H54 (cell line): ENCODE results near the gene SH3BP2.

Experiments
- DNase-seq: peaks from one replicate; pipeline ENCODE4 v3.0.0; 2011; ENCODE audit warnings: low spot score, mixed read lengths; ENCODE audit not compliant: insufficient read length
- FAIRE-seq: peaks from 3 replicates; lab custom pipeline; 2011; peaks lifted over from hg19 to GRCh38; lab: Jason Lieb, UNC
- POLR2A ChIP-seq: IDR thresholded peaks from 2 replicates; pipeline ENCODE4 v1.6.1; 2011; ENCODE audit warnings: low read depth, mild to moderate bottlenecking, low read length

Gene SH3BP2

GRCh38 chr4:2857349-2857927 lies 64.6 kb downstream of the SH3BP2 start:
- TF ChIP-seq POLR2A: no peak
- FAIRE-seq (no peak), DNase-seq (no peak)

- DNase-seq (no peak), FAIRE-seq (no peak)
Observed at GRCh38 chr4:2858451-2859217, 65.7 kb downstream of the SH3BP2 start.

GRCh38 chr4:2859514-2859913 lies 66.6 kb downstream of the SH3BP2 start:
- DNase-seq (no peak), FAIRE-seq (no peak)
- no peak for TF ChIP-seq POLR2A

More at GRCh38 chr4:2858451-2859217, 65.7 kb downstream of the SH3BP2 start:
- TF ChIP-seq POLR2A: no peak

- no peak for TF ChIP-seq POLR2A
- FAIRE-seq: no peak
Observed at GRCh38 chr4:2860391-2861348, 67.8 kb downstream of the SH3BP2 start.

GRCh38 chr4:2861631-2862436 lies 68.9 kb downstream of the SH3BP2 start:
- TF ChIP-seq POLR2A: no peak
- FAIRE-seq (no peak), DNase-seq (no peak)

More at GRCh38 chr4:2860391-2861348, 67.8 kb downstream of the SH3BP2 start:
- DNase-seq: no peak

- DNase-seq (peak; percentile 38), FAIRE-seq (no peak)
- no peak for TF ChIP-seq POLR2A
Observed at GRCh38 chr4:2862528-2862927, 69.6 kb downstream of the SH3BP2 start.

- no peak for DNase-seq
- no peak for TF ChIP-seq POLR2A
- no peak for FAIRE-seq
Observed at GRCh38 chr4:2863649-2864048, 70.8 kb downstream of the SH3BP2 start.

GRCh38 chr4:2865196-2865780 lies 72.4 kb downstream of the SH3BP2 start:
- no peak for TF ChIP-seq POLR2A
- FAIRE-seq: no peak
- no peak for DNase-seq

GRCh38 chr4:2866160-2866861 lies 73.4 kb downstream of the SH3BP2 start:
- FAIRE-seq: no peak
- no peak for TF ChIP-seq POLR2A
- no peak for DNase-seq

- no peak for FAIRE-seq
- DNase-seq: no peak
Observed at GRCh38 chr4:2866891-2867290, 74.0 kb downstream of the SH3BP2 start.

GRCh38 chr4:2867758-2868491 lies 75.0 kb downstream of the SH3BP2 start:
- no peak for FAIRE-seq
- no peak for DNase-seq
- TF ChIP-seq POLR2A: no peak

More at GRCh38 chr4:2866891-2867290, 74.0 kb downstream of the SH3BP2 start:
- no peak for TF ChIP-seq POLR2A
